Epithelial cell of esophagus (primary cell): ENCODE data around the gene CASZ1.

Source experiments
- DNase-seq: peaks from one replicate; pipeline ENCODE4 v3.0.0; 2010; ENCODE audit warnings: low read depth
- H3K4me3 ChIP-seq: 2 replicates; pipeline ENCODE4 v1.5.1; 2011; ENCODE audit warnings: mild to moderate bottlenecking, low read length, control low read depth
- TF ChIP-seq, protein P1 (sequence below): IDR thresholded peaks from 2 replicates; pipeline ENCODE4 v1.5.1; 2011; ENCODE audit warnings: low read depth, mild to moderate bottlenecking, low read length, control low read depth, inconsistent platforms; ENCODE audit not compliant: insufficient read depth; ENCODE audit errors: missing control alignments

Gene CASZ1

GRCh38 chr1:10830961-10831668 is 34.7 kb upstream of the CASZ1 start:
- no peak overlapping the region for H3K4me3 ChIP-seq
- TF ChIP-seq, protein P1, sequence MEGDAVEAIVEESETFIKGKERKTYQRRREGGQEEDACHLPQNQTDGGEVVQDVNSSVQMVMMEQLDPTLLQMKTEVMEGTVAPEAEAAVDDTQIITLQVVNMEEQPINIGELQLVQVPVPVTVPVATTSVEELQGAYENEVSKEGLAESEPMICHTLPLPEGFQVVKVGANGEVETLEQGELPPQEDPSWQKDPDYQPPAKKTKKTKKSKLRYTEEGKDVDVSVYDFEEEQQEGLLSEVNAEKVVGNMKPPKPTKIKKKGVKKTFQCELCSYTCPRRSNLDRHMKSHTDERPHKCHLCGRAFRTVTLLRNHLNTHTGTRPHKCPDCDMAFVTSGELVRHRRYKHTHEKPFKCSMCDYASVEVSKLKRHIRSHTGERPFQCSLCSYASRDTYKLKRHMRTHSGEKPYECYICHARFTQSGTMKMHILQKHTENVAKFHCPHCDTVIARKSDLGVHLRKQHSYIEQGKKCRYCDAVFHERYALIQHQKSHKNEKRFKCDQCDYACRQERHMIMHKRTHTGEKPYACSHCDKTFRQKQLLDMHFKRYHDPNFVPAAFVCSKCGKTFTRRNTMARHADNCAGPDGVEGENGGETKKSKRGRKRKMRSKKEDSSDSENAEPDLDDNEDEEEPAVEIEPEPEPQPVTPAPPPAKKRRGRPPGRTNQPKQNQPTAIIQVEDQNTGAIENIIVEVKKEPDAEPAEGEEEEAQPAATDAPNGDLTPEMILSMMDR, result no peak
- DNase-seq, result peak; percentile 80

- TF ChIP-seq, protein P1, result no peak
- DNase-seq, result no peak
- H3K4me3 ChIP-seq, result no peak overlapping the region
Measured at GRCh38 chr1:10829965-10830515, 33.6 kb upstream of the CASZ1 start.

DNA sequence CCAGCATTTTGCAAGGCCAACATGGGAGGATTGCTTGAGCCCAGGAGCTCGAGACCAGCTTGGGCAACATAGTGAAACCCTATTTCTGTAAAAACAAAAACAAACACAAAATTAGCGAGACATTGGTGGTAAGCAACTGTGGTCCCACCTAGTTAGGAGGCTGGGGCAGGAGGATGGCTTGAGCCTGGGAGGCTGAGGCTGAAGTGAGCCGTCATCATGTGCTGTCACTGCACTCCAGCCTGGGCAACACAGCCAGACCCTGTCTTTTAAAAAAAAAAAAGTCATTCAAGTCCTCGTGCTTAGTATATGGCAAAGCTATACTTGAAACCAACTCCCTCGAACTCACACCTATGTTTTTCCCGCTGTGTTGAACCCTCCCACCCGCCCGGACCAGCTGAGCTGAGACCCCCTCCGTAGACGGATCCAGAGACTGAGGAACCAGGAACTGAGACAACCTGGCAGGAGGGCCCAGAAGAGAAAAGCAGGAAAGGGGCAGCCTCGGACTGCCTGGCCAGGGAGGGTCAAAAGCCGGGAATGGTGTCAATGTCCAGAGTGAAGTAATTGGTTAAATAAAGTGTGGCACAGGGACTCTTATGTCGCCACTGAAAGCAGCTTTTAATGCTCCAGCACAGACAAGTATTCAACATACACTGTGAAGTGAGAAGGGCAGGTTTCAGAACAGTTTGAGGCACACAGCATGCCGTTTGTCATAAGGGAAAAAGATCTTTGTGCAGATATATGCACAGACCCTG is 32.8 kb upstream of the CASZ1 start:
- no peak overlapping the region for H3K4me3 ChIP-seq
- TF ChIP-seq, protein P1, result no peak
- DNase-seq, result no peak

GRCh38 chr1:10827377-10828333 is 31.2 kb upstream of the CASZ1 start:
- DNase-seq, result no peak
- TF ChIP-seq, protein P1, result no peak
- no peak overlapping the region for H3K4me3 ChIP-seq

- peak; percentile 51 for DNase-seq
- TF ChIP-seq, protein P1, result no peak
Measured at GRCh38 chr1:10825592-10825991, 29.1 kb upstream of the CASZ1 start.

GRCh38 chr1:10824821-10825540 is 28.5 kb upstream of the CASZ1 start:
- DNase-seq, result peak; percentile 96
- TF ChIP-seq, protein P1, result no peak
- H3K4me3 ChIP-seq, result no peak overlapping the region

More at GRCh38 chr1:10825592-10825991, 29.1 kb upstream of the CASZ1 start:
- H3K4me3 ChIP-seq, result no peak overlapping the region
